ENCODE results near the gene SGPP2.
"Not testable (repeated sequence)": the region's sequence is repeated elsewhere in the genome, so short reads cannot be mapped to it uniquely, and the experiment has no call there.

SGPP2 gene

GRCh38 chr2:222535477-222535876 is 111.1 kb downstream of the SGPP2 start:
- DNase-seq, result no peak

DNA sequence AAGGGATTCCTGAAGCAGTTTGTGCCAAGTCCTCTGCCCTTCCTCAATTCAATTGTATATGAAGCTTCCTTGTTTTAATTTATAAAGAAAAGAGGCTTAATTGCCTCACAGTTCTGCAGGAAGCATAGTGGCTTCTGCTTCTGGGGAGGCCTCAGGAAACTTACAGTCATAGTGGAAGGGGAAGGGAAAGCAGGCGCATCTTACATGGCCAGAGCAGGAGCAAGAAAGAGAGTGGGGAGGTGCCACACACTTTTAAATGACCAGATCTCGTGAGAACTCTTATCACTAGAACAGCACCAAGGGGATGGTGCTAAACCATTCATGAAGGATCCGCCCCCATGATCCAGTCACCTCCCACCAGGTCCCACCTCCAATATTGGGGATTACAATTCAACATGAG is 114.2 kb downstream of the SGPP2 start:
- no peak for DNase-seq

DNA sequence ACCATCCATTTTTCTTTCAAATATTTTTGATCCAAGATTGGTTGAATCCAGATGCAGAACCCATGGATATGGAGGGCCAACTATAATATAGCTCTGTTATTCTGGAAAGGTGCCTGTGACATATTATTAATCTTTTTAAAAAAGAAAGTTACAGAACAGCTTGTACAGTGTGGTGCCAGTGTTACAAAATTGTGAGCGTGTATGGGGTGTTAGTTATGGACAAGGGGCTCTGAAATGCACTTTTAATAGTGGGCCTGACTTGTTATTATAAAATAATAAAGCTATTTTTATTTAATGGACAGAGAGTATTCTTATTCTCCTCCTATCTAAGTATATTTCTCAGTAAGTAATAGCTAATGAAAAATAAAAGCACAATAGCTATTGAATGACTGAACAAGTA is 120.3 kb downstream of the SGPP2 start:
- no peak for DNase-seq

GRCh38 chr2:222545823-222546795 is 121.8 kb downstream of the SGPP2 start:
- DNase-seq, result no peak

- no peak for DNase-seq
These were observed 122.7 kb downstream of the SGPP2 start for GRCh38 chr2:222547083-222547482.

DNA sequence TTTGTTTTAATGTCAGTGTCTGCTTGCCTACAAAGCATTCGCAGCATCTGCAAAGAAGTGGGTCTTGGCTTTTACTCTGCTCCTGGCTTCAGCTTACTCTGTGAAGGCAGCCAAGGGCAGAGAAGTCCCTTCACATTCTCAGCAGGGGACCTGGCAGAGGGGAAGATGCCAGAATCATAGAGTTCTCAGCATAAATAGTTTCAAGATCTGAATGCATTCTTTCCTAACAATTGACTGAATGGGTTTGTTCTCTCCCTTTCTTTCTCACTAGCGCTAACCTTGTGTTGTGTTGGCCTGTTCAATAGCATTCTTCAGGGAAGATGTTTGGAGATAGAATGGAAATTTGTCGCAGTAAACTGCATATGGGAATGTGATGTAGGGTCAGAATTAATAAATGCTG is 124.6 kb downstream of the SGPP2 start:
- DNase-seq, result no peak

- no peak for DNase-seq
These were observed 130.2 kb downstream of the SGPP2 start for GRCh38 chr2:222554517-222554916.

- DNase-seq, result no peak
These were observed 136.8 kb downstream of the SGPP2 start for GRCh38 chr2:222561151-222561550.

DNA sequence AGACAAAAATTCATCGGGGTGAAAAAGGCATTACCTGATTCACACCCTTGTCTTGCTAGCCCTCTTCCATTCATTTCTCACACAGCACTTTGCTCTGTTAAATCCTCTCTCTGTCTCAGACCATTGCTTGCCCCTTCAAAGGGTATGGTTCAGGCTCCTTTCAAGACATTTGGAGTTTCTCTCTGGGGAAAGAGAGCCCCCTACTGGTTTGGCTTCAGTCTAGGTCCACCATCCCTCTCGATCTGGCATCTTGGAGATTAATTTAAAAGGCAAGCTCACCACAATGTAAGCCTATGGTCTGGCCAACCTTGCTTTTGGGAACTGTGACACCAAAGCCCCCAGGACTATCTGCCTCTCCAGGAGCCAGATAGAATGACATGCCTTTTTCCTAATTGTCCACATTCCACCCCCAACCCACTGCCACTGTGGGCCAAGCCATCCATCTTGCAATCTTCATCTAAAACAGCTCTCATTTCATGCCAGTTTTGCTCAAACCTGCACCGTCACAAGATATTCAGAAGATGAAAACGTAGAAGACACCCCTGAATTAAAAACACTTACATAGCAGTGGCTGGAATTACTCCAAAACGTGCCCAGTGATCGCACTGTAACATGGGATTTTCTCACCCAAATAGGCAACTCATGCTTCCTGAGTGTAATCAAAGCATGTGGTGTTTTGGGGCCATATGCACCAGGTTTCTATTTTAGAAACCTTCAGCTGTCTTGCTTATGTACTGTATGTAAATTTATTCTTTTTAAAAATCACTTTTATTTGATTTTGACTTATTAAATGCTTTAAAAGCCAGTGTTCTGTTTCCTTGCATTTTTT is 137.7 kb downstream of the SGPP2 start:
- peak; percentile 8 for DNase-seq

DNA sequence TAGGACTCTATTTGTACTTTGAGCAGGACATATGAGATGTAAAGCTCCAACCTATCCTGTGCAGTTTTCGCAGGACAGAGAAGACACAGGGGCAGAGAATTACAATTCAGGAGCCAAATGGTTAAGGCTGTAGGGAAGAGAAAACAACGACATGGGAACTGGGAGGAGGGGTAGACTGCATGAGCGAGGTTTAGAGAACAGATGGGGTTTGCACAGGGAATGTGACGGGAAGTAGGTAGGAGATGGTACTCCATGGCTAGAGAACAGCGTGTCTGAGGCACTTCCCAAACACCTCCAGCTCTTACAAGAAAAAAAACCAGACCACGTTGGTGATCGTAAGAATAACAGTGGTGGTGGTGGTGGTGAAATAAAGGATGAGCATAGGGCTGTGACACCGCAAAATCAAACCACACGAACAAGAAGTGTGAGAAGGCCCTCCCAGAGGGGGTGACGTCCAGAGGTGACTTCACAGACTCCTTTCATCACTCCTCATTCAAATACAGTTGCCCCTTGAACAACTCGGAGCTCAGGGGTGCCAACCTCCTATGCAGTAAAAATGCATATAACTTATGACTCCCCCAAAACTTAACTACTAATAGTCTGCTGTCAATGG is 138.9 kb downstream of the SGPP2 start:
- no peak for DNase-seq

DNA sequence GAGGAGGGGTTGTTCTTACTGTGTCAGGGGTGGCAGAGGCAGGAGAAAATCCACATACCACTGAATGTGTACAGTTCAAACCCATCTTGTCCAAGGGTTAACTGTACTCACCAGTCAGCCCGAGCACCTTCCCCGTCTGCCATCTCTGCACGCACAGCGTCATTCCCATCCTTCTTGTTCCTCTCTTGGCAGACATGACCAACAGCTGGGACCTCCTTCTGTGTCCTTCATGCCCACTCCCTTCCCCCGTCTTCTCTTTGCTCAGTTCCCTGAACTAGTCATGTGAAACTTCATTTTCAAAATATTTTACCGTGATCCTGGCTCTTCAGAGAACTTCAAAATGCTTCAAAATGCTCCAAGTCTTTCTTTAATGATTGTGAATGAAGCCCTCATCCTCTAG is 139.6 kb downstream of the SGPP2 start:
- no peak for DNase-seq

GRCh38 chr2:222566229-222566628 is 141.9 kb downstream of the SGPP2 start:
- DNase-seq, result no peak

GRCh38 chr2:222568865-222569264 is 144.5 kb downstream of the SGPP2 start:
- no peak for DNase-seq

GRCh38 chr2:222569826-222570225 is 145.5 kb downstream of the SGPP2 start:
- DNase-seq, result no peak

GRCh38 chr2:222572264-222572721 is 147.9 kb downstream of the SGPP2 start:
- no peak for DNase-seq

DNA sequence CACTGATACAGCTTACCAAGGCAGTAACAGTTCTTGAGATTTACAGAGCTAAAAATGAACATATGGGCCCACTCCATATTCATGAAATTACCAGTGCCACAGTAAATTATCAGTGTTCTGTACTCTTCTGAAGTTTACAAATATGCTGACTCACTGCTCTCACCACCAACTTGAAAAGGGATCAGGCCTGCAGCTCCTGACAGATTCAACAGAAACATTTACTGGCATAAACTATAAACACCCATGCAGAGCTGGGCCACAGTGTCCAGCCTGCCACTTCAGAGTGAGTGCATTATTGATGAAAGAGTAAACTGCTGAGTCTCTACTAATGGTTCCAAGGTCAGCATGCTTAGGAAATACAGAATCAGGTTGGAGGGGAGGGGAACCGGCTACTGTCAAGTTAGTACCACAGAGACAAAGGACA is 148.4 kb downstream of the SGPP2 start:
- DNase-seq, result no peak

DNA sequence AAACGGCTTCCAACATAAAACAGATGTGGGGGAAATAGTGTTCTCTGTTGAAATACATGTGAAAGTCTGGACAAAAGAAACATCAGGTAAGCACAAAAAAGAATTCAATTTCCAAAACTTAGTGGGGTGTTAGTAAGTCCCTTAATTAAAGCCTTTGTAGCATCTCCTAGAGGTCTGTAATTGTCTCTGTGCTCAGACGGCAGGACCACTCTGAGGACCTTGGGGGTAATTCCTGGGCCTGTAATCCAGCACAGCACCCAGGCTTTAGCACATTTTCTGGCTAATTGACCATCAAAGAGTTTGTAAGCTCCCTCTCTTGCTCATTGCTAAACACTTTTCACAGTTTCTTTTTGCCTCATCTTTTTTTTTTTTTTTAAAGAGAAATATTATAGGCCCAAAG is 151.3 kb downstream of the SGPP2 start:
- no peak for DNase-seq

DNA sequence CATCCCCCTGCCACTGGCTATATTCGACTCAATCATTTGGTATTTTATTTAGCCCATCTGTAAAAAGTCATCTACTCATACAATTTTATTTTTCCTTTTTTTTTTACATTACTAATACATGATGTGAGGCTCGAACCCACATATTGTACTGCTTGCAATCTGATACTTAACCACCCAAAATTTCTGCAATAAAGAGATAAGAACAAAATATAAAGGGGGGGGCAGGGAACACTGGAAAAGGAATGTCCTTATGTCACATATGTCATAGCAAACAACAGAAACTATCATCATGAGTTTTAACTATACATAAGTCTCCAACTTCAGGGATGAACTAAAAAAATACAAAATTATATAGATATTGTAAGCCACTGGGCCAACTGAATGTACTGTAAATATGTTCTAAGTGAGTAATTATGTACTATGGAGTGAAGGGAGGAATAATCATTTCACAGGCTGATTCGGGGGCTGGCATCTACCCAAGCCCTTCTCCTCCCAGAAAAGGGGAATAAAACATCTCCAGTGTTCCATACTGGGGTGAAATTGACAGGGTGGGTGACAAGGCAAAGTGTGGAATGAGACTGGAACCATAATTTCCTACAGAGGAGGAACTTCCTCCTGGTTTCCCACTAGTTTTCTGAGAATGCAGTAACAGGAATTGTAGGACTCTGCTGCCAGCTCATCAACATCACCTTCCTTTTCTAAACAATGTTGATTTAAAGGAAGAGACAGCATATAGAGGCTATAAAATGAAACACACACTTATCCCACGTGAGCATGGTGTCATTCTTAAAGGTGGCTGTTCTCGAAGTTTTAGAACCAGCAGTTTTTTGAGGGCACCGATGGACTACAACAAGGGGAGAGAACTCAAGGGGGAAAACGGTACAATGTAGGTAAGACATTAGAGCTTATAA is 152.1 kb downstream of the SGPP2 start:
- no peak for DNase-seq

DNA sequence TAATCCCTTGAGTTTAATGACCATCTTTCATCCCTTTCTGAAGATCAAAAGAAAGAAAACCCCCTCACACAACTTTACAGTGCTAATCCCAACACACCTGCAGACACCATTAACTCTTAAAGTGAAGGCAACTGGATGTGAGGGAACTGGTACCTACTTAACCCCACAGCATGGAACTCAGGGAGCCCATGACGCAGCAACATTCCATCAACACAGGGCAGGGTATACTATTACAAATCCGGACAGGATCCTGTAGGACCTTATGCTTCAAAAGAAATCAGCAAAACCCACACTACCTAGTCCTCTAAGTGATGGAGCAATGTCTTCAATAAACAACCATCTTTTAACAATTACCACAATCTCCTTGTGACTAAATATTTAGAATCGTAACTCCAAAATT is 153.0 kb downstream of the SGPP2 start:
- DNase-seq, result no peak

- no peak for DNase-seq
These were observed 158.6 kb downstream of the SGPP2 start for GRCh38 chr2:222582928-222583327.

DNA sequence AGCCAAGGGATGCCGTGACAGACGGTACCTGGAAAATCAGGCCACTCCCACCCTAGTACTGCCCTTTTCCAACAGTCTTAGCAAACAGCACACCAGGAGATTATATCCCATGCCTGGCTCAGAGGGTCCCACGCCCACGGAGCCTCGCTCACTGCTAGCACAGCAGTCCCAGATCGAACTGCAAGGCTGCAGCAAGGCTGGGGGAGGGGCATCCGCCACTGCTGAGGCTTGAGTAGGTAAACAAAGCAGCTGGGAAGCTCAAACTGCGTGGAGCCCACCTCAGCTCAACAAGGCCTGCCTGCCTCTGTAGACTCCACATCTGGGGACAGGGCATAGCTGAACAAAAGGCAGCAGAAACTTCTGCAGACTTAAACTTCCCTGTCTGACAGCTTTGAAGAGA is 160.2 kb downstream of the SGPP2 start:
- not testable (repeated sequence) for DNase-seq

GRCh38 chr2:222591661-222592060 is 167.3 kb downstream of the SGPP2 start:
- DNase-seq, result no peak
